K562 (cell line): ENCODE results near the gene MAPT. TPM values are rescaled to one million over a fixed set of nuclear protein-coding genes. Genes with fewer than 3 reads are reported as not detected.

Experiments used
- ATAC-seq: fragments of 200-7000 bp; cut with Tn5 transposase; 3 replicates; pipeline ENCODE4 v1.9.1; 2020; ENCODE audit warnings: moderate library complexity
- BruUV-seq: library from RNA; stranded (reverse); fragments of 400-500 nt; replicated peaks from 2 replicates; lab custom pipeline; 2021; lab: Mats Ljungman, UMichigan
- CTCF ChIA-PET: fragments of 300-600 bp; formaldehyde crosslinking; extraction: SDS; loops from one replicate; lab custom pipeline; 2021; ENCODE audit warnings: low intra/inter-chr PET ratio; lab: Yijun Ruan, JAX
- POLR2A ChIA-PET: fragments of 300-600, 350-650 bp; sonication (Branson Sonifier 250); formaldehyde crosslinking; extraction: SDS; loops from one replicate; lab custom pipeline; 2021; ENCODE audit warnings: antibody characterized with exemption, inconsistent platforms; lab: Yijun Ruan, JAX
- DNase-seq, 4 experiments: peaks; one replicate each; pipeline versions ENCODE4 v3.0.0 to v3.0.0-alpha.2; 2011 to 2018; ENCODE audit warnings: low spot score in 3 of 4, mixed read lengths in 3 of 4; ENCODE audit errors: extremely low read depth in 1 of 4
- FAIRE-seq: peaks from 2 replicates; lab custom pipeline; 2011; peaks lifted over from hg19 to GRCh38; lab: Jason Lieb, UNC
- H2AFZ ChIP-seq: 2 replicates; pipeline ENCODE4 v1.6.0; 2011; ENCODE audit warnings: low read depth, low read length, control low read depth, inconsistent platforms
- H3K27ac ChIP-seq: fragments of 200-600 bp; 3 replicates; pipeline ENCODE4 v1.8.0; 2011; ENCODE audit warnings: low read depth, mild to moderate bottlenecking, control low read depth, inconsistent platforms, low read length, moderate library complexity, mixed read lengths; ENCODE audit errors: extremely low read depth
- H3K27me3 ChIP-seq, 2 experiments: fragments of 300-600 bp in 1 of 2; 2 replicates in 1 of 2; 3 replicates in 1 of 2; pipeline versions ENCODE4 v1.6.0 to v1.8.0; 2011; ENCODE audit warnings: inconsistent platforms in 2 of 2, low read length in 2 of 2, mild to moderate bottlenecking in 1 of 2, mixed read lengths in 1 of 2, moderate library complexity in 1 of 2; ENCODE audit not compliant: control insufficient read depth in 2 of 2, insufficient read depth in 2 of 2
- H3K36me3 ChIP-seq: fragments of 300-600 bp; 3 replicates; pipeline ENCODE4 v1.8.0; 2011; ENCODE audit warnings: mild to moderate bottlenecking, low read length, inconsistent platforms; ENCODE audit not compliant: control insufficient read depth, insufficient read depth
- H3K4me1 ChIP-seq, 2 experiments: fragments of 200-600 bp in 1 of 2; replicated peaks in 1 of 2; 2 replicates in 1 of 2; 3 replicates in 1 of 2; pipeline versions ENCODE4 v1.5.1 to v1.8.0; 2011; ENCODE audit warnings: inconsistent platforms in 2 of 2, low read length in 2 of 2, mild to moderate bottlenecking in 1 of 2, mixed read lengths in 1 of 2, moderate library complexity in 1 of 2; ENCODE audit not compliant: control insufficient read depth in 2 of 2, insufficient read depth in 2 of 2
- H3K4me2 ChIP-seq: 2 replicates; pipeline ENCODE4 v1.6.1; 2011; ENCODE audit warnings: low read length, control low read depth, inconsistent platforms, mixed read lengths; ENCODE audit not compliant: insufficient read depth
- H3K4me3 ChIP-seq: fragments of 200-600 bp; sonication (generic), shearing (Covaris generic); 2 replicates; pipeline ENCODE4 v1.5.1; 2016; ENCODE audit warnings: control low read depth, inconsistent platforms
- H3K79me2 ChIP-seq: fragments of 200-600 bp; 3 replicates; pipeline ENCODE4 v1.8.0; 2011; ENCODE audit warnings: low read length, inconsistent platforms; ENCODE audit not compliant: control insufficient read depth, insufficient read depth
- H3K9ac ChIP-seq, 2 experiments: 2 replicates each; pipeline versions ENCODE4 v1.6.0 to v1.6.1; 2011; ENCODE audit warnings: low read depth in 2 of 2, low read length in 2 of 2, control low read depth in 1 of 2, inconsistent platforms in 1 of 2, mild to moderate bottlenecking in 1 of 2, mixed read lengths in 1 of 2; ENCODE audit not compliant: insufficient read depth in 1 of 2
- H3K9me1 ChIP-seq: one replicate; pipeline ENCODE4 v1.6.0; 2011; ENCODE audit warnings: inconsistent platforms, mild to moderate bottlenecking, low read length, moderate library complexity; ENCODE audit not compliant: control insufficient read depth, insufficient read depth
- H3K9me3 ChIP-seq: replicated peaks from 2 replicates; pipeline ENCODE4 v1.5.1; 2011; ENCODE audit warnings: low read depth, low read length, inconsistent platforms; ENCODE audit not compliant: control insufficient read depth, insufficient read depth
- H4K20me1 ChIP-seq: replicated peaks from 2 replicates; pipeline ENCODE4 v1.6.1; 2011; ENCODE audit warnings: low read length, inconsistent platforms, mixed read lengths; ENCODE audit not compliant: control insufficient read depth, insufficient read depth
- EGR1 ChIP-seq: fragments of 450-650 bp; conservative IDR thresholded peaks from 2 replicates; pipeline ENCODE4 v1.6.1; 2017; ENCODE audit warnings: mild to moderate bottlenecking
- MBD2 ChIP-seq: sonication (generic); IDR thresholded peaks from 2 replicates; pipeline ENCODE4 v1.6.1; 2016; ENCODE audit warnings: low read depth, borderline replicate concordance
- RUNX1 ChIP-seq: sonication (generic); IDR thresholded peaks from 2 replicates; pipeline ENCODE4 v1.6.1; 2016; ENCODE audit warnings: antibody characterized with exemption, low read depth
- SMARCE1 ChIP-seq: fragments of 450-650 bp; IDR thresholded peaks from 2 replicates; pipeline ENCODE4 v1.7.1; 2016; ENCODE audit warnings: mild to moderate bottlenecking
- TARDBP ChIP-seq: fragments of 450-650 bp; IDR thresholded peaks from 2 replicates; pipeline ENCODE4 v1.6.1; 2016
- ZFP1 ChIP-seq: fragments of 450-650 bp; formaldehyde crosslinking; IDR thresholded peaks from 2 replicates; pipeline ENCODE4 v1.4.0; 2020; ENCODE audit warnings: mild to moderate bottlenecking, mixed read lengths
- ZNF140 ChIP-seq: fragments of 250-450 bp; sonication (Bioruptor Pico); IDR thresholded peaks from 2 replicates; pipeline ENCODE4 v1.8.0; 2021; ENCODE audit warnings: moderate library complexity, mild to moderate bottlenecking, inconsistent platforms
- ZNF609 ChIP-seq: sonication (generic); formaldehyde crosslinking; IDR thresholded peaks from 2 replicates; pipeline ENCODE4 v1.8.1; 2023; ENCODE audit warnings: missing genetic modification reagents, mild to moderate bottlenecking, borderline replicate concordance
- ZNF75A ChIP-seq: fragments of 450-650 bp; formaldehyde crosslinking; IDR thresholded peaks from 2 replicates; pipeline ENCODE4 v1.4.0; 2020; ENCODE audit warnings: mild to moderate bottlenecking
- WGBS: fragments of 100-300 bp; shearing (Covaris generic); methylation state at CpG from one replicate; pipeline ENCODE4 v1.1.6; 2016; ENCODE audit warnings: low coverage, mixed read lengths; ENCODE audit not compliant: insufficient coverage; ENCODE audit errors: missing lambda C conversion rate; 5-methylcytosine and 5-hydroxymethylcytosine counted together
- in situ Hi-C: fragments of 300-500 bp; cut with MboI; formaldehyde crosslinking; loops from 4 replicates; pipeline ENCODE4 v1.15.0; 2018; ENCODE audit warnings: inconsistent platforms, mixed read lengths
- intact Hi-C: fragments of 100-400 bp; cut with micrococcal nuclease; formaldehyde crosslinking; loops from 2 replicates; pipeline ENCODE4 v1.14.2; 2022
- polyA plus RNA-seq, 8 experiments: library from polyadenylated mRNA; depleted of rRNA in 4 of 8; stranded (reverse) in 5 of 8; unstranded in 3 of 8; fragments of >200 nt; fragmentation: Nextera tagmentation in 2 of 8; fragmentation: Illumina TruSeq in 1 of 8; extraction: Ambion mirVana in 2 of 8; extraction: Trizol in 1 of 8; gene quantifications; 2 replicates each; pipeline versions ENCODE4 v1.2.1 to v1.2.3, GENCODE V29; 2011 to 2014; ENCODE audit warnings: inconsistent platforms in 1 of 8, missing spikeins in 1 of 8
- total RNA-seq, 7 experiments: library from RNA; depleted of rRNA in 6 of 7; stranded (reverse); fragments of >200 nt in 6 of 7; fragmentation: Illumina TruSeq in 2 of 7; extraction: Trizol in 2 of 7; gene quantifications; 2 replicates each; pipeline versions ENCODE4 v1.2.1 to v1.2.3, GENCODE V29; 2011 to 2021; ENCODE audit warnings: low replicate concordance in 1 of 7
- TF ChIP-seq, protein P1 (sequence below): fragments of 450-650 bp; IDR thresholded peaks from 2 replicates; pipeline ENCODE4 v1.6.1; 2016; ENCODE audit warnings: antibody characterized with exemption

The MAPT gene
- total and polyA plus RNA-seq, 9 of the 15 experiments (the other 6 are each of a cell fraction or from before 2014, with no cell fraction given): 0.04 to 1.1 (median 0.36) TPM

DNA sequence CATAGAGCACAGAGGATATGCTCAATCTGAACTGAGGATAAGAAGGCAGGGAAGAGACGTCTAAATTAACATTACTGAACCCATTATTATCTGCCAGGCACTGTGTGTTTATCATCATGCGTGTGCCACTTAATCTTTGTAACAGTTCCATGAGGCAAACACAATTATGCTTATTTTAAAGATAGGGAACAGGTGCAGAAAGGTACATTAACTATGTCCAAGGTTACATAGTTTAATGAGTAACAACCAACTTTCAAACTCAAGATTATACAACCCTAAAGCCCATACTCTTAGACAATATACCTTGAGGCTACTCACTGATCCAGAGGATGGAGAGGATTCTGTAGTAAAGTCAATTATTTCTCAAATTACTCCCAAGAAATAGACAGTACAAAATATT is 147.9 kb downstream of the MAPT start:
- ChIA-PET CTCF (interaction anchor here (0.6 kb wide), 3 partner anchors 61 to 169 kb away, joined by 3 to 7 read pairs (median 3); no protein-coding TSS in a partner anchor), POLR2A (interaction anchor here (0.6 to 0.7 kb wide), 3 partner anchors 9 to 939 kb away, joined by 3 read pairs; no protein-coding TSS in a partner anchor)
- DNase-seq: no peak
- Histone ChIP-seq H3K4me2 (no peak overlapping the region), H3K9me1 (no peaks in the 10 kb centered on the region), H3K9me3 (no peaks in the 10 kb centered on the region), H3K9ac (no peak overlapping the region), H4K20me1 (no peaks in the 10 kb centered on the region), H3K4me1 (peaks cover 0 to 5% of the 10 kb centered on the region in 2 experiments; a peak in 2 of 5 replicates), H2AFZ (no peak overlapping the region), H3K36me3 (peaks cover 93% of the 10 kb centered on the region), H3K27ac (no peak overlapping the region), H3K4me3 (no peak overlapping the region), H3K27me3 (no peaks in the 10 kb centered on the region; a peak in 1 of 5 replicates), H3K79me2 (peaks cover 10% of the 10 kb centered on the region; the same call in 2 of the 3 replicates)
- WGBS: 91% methylated on average over 2 of the region's 2 CpGs
- FAIRE-seq: no peak
- intact Hi-C loops (no loop called here), in situ Hi-C loops (no loop called here)
- BruUV-seq: no TSS peak
- ATAC-seq: no peak
- TF ChIP-seq RUNX1 (no peak), EGR1 (no peak), TARDBP (no peak), ZNF609 (CRISPR knock-in tag) (no peak), ZFP1 (no peak), SMARCE1 (no peak), ZNF75A (CRISPR knock-in tag) (no peak), MBD2 (no peak), ZNF140 (CRISPR knock-in tag) (no peak)
- TF ChIP-seq, protein P1, sequence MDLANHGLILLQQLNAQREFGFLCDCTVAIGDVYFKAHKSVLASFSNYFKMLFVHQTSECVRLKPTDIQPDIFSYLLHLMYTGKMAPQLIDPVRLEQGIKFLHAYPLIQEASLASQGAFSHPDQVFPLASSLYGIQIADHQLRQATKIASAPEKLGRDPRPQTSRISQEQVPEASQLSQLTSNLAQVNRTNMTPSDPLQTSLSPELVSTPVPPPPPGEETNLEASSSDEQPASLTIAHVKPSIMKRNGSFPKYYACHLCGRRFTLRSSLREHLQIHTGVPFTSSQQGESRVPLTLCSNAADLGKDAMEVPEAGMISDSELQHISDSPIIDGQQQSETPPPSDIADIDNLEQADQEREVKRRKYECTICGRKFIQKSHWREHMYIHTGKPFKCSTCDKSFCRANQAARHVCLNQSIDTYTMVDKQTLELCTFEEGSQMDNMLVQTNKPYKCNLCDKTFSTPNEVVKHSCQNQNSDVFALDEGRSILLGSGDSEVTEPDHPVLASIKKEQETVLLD: no peak
